Cardiac septum (tissue), 1 donor: ENCODE measurements around the gene LHFPL2. TPM values are rescaled to one million over a fixed set of nuclear protein-coding genes. Genes with fewer than 3 reads are reported as not detected.
"Not testable (repeated sequence)": the region's sequence is repeated elsewhere in the genome, so short reads cannot be mapped to it uniquely, and the experiment has no call there.

Experiments
- DNase-seq: peaks from one replicate; pipeline ENCODE4 v3.0.0-alpha.2; 2020; ENCODE audit warnings: low spot score
- intact Hi-C: fragments of 100-400 bp; cut with DNase I; formaldehyde crosslinking; loops from one replicate; pipeline ENCODE4 v1.14.0; 2022
- total RNA-seq: library from RNA; stranded (reverse); fragmentation: NEBNext Ultra II Directional; extraction: Animal tissue kit (Norgen Biotek cat#: 25700); gene quantifications from one replicate; pipeline ENCODE4 v1.2.1, GENCODE V29; 2021
- donor health status: DM: no; HTN: no; CAD: no.

Gene LHFPL2
- total RNA-seq, 1 donor from 2014 or later: 7.9 TPM

- intact Hi-C loops: no loop called here
- no peak for DNase-seq
These were observed 22.5 kb downstream of the LHFPL2 start for GRCh38 chr5:78626009-78626571.

- no peak for DNase-seq
- intact Hi-C loops: no loop called here
These were observed 23.6 kb downstream of the LHFPL2 start for GRCh38 chr5:78624992-78625391.

- intact Hi-C loops: no loop called here
These were observed 24.5 kb downstream of the LHFPL2 start for GRCh38 chr5:78624011-78624541.

DNA sequence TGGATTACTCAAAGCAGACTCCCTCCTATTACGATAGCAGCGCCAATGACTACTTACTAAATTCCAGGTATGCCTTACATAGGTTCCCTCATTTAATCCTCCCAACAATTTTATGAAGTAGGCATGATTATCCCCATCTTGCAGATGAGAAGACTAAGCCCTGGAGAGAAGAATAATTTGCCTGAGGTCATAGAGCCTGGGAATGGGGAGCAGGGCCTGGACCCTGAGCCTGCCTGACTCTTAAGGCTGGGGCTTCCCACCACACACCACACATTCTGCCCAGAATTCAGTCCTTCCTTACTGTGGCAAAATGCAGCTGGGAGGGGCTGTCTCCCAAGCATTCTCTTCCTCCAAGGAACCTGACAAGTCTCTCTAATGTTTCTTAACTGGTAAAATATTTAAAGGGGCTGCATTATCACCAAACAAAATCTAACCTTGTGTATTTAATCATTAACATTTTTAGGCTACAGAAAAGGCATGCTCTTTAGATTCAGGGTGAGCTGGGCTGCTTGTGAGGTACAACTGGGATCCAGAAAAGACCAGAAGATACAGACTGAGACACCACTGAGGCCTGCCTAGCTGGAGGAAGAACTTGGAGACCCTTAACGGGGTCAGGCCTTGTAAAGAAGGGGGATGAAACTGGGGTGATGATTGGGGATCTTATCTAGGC lies 26.1 kb downstream of the LHFPL2 start:
- DNase-seq: no peak
- intact Hi-C loops: no loop called here

More at GRCh38 chr5:78624011-78624541, 24.5 kb downstream of the LHFPL2 start:
- DNase-seq: no peak

- intact Hi-C loops: no loop called here
- DNase-seq: no peak
These were observed 27.3 kb downstream of the LHFPL2 start for GRCh38 chr5:78621291-78621738.

GRCh38 chr5:78620119-78620518 lies 28.5 kb downstream of the LHFPL2 start:
- intact Hi-C loops, DNase-seq: not testable (repeated sequence)

DNA sequence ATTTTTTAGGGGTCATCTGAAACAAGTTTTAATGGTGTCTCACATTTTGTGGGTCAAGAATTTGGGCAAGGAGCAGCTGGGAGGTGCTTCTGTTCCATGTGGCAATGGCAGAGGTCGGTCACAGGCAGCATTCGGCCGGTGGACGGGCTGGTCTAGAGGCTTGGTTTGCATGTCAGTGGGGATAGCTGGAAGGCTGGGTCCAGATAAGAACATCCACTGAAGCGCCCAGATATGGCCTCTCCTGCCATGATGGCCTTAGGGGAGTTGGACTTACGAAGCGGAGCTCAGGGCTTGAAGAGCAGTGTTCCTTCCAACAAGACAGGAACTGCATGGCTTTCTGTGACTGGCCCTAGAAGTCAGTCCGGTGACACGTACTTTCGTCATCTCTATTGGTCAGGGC lies 30.3 kb downstream of the LHFPL2 start:
- intact Hi-C loops: no loop called here
- DNase-seq: no peak

DNA sequence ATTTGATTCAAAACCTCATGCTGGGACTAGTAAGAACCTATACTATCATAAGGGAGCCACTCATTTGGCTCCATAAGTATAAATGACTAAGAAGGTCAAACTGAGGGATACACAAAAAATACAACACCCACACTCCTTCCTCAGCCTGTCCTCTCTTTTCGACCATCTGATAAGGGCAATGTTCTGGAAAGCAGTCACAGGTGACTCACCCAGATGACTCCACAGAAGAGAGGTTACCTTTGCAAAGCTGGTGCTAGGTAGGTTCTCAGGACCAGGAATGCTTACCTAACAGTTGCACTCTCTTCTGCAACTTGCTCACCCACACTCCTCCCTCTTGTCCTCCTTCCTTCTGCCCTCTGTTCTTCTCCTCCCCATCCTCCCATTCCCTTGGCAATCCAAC lies 32.9 kb downstream of the LHFPL2 start:
- intact Hi-C loops: no loop called here
- DNase-seq: no peak

GRCh38 chr5:78614816-78615215 lies 33.8 kb downstream of the LHFPL2 start:
- DNase-seq: no peak
- intact Hi-C loops: no loop called here

DNA sequence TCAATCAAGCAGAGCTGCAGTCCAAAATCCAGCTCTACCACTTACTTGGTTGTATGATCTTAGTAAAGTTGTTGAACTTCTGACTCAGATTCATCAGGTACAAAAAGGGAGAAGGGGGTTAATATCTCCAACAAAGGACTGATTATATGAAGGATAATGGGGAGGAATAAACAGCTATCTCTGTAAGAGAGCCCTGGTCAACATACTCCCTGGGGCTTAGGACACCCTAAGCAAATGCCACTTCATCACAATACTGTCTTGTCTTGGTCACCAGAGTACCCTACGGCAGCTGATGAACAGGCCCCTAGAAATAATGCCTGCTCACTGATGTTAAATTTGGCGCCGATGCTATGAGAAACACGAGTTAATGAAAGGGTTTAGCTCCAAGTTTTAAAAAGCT lies 34.8 kb downstream of the LHFPL2 start:
- intact Hi-C loops: no loop called here
- no peak for DNase-seq

DNA sequence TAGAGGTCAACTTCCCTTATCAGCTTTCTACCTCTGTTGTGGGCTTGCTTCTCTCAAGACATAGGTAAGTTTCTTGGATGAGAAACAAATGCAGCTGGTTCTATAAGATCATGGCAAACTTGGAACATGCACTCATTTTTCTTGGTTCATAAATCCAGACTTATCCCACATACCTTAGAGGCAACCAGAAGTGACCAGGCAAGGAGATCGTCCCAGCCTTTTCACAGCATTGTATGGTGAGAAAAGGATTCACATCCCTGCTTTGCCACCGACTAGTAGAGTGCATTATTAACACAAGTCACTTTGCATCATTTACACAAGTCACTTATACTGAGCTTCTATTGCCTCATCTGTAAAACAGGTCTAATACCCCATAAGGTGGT lies 35.4 kb downstream of the LHFPL2 start:
- intact Hi-C loops: no loop called here
- DNase-seq: no peak

- DNase-seq: no peak
- intact Hi-C loops: no loop called here
These were observed 36.1 kb downstream of the LHFPL2 start for GRCh38 chr5:78612227-78613150.

- intact Hi-C loops: no loop called here
- DNase-seq: no peak
These were observed 37.4 kb downstream of the LHFPL2 start for GRCh38 chr5:78611126-78611605.

DNA sequence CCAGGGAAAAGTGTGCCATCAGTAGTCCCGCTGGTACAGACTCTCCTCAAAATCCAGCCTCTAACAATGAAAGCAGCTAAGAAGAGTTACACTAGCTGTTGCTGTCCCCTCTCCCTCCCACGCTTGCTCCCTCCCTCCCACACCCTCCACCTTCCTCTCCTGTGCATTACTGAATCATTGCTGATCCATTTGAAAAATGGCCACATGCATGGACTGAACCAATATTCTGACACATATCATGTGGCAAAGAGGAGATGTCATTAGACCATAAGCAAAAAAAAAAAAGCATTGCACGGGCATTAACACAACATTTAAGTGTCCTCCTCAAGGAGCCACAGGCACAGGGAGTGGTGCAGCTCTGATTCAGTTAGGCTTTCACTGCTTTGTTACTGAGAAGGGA lies 37.9 kb downstream of the LHFPL2 start:
- intact Hi-C loops: no loop called here
- DNase-seq: no peak

- DNase-seq: no peak
- intact Hi-C loops: no loop called here
These were observed 38.4 kb downstream of the LHFPL2 start for GRCh38 chr5:78610163-78610583.

GRCh38 chr5:78607864-78608263 lies 40.7 kb downstream of the LHFPL2 start:
- DNase-seq: no peak
- intact Hi-C loops: no loop called here

DNA sequence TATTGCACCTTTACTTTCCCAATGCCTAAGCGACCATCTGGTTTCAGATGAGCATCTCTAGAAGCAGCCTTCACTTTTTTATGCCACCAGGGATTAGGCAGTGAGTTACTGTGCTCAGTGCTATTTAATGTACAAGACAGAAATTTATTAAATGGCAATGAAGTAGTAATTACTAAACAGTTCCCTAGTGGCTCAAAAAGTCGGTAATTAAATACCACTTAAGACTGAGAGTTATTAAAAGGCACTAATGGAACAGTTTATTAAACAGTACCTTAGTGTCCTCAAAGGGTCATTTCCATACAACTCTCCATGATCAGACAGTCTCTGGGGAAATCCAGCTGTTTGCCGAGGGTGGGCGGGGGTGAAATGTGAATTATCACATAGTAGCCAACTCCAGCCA lies 42.3 kb downstream of the LHFPL2 start:
- intact Hi-C loops: no loop called here
- no peak for DNase-seq

DNA sequence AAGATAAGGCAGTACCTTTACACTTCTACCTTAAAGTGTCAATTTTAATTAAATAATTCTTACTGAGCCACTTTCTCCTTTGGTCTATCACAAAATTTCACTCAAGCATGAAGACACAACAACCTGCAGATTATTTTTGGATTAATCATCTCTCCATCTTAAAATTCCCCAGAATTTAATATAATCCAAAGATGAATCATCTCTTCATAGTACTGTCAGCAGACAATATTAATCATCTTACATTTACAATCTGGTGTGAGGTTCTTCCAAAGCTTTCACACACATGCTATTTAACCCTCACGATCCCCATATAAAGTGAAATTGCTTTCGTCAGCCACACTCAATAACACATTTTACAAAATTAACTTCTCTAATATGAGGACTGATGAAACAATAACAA lies 43.0 kb downstream of the LHFPL2 start:
- no peak for DNase-seq
- intact Hi-C loops: no loop called here

- no peak for DNase-seq
- intact Hi-C loops: no loop called here
These were observed 43.8 kb downstream of the LHFPL2 start for GRCh38 chr5:78604689-78605285.

- no peak for DNase-seq
- intact Hi-C loops: no loop called here
These were observed 44.9 kb downstream of the LHFPL2 start for GRCh38 chr5:78603636-78604175.
